ENCODE results near the gene EXT2. TPM values are rescaled to one million over a fixed set of nuclear protein-coding genes. Genes with fewer than 3 reads are reported as not detected.

The EXT2 gene
- total and polyA plus RNA-seq, 2 of the 13 experiments (the other 11 are each of a cell fraction or from before 2014, with no cell fraction given), result 61.5 to 68.7 TPM

DNA sequence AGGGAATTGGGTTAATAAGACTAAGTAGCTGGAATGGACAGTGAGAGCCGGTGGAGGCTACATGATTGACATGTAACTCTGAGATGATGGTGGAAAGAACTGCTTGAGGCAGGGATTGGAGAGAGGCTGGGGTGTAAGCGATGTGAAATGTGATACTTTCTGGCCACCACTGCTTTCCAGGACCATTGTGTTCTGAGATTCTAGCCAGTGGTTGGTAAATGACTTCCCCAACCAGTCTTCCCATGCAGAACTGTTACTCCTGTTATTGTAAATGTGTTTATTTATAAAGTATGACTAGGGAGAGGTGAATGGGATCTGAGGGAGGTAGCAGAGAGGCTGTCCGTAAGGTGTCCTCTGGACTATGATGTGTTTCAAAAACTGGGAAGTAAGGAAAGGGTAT is 18.1 kb downstream of the EXT2 start:
- Histone ChIP-seq H3K36me3 (replicated peaks in 1 of 2; ENCODE audit: control insufficient read depth in 1 of 2, insufficient read depth in 2 of 2, low read length in 2 of 2) (peaks cover 4 to 47% of the 10 kb centered on the region in 2 experiments; a peak in 4 of 5 replicates), H3K4me2 (ENCODE audit: low read depth, low read length) (no peak overlapping the region), H3K27me3 (ENCODE audit: control insufficient read depth in 1 of 2, insufficient read depth in 2 of 2, low read length in 2 of 2) (no peaks in the 10 kb centered on the region), H3K9me3 (ENCODE audit: low read length) (no peaks in the 10 kb centered on the region), H4K20me1 (ENCODE audit: insufficient read depth, low read length) (no peaks in the 10 kb centered on the region), H3K9ac (ENCODE audit: insufficient read depth, low read depth, low read length) (no peak overlapping the region), H3K79me2 (ENCODE audit: insufficient read depth, low read length) (no peaks in the 10 kb centered on the region), H2AFZ (ENCODE audit: low read length) (no peak overlapping the region), H3K4me1 (ENCODE audit: insufficient read depth, low read length) (0 out of 2 replicates have a peak, but pooled peaks cover 5% of the 10 kb centered on the region), H3K4me3 (replicated peaks in 1 of 3; ENCODE audit: insufficient read depth in 1 of 3, low read depth in 2 of 3, low read length in 3 of 3) (no peak overlapping the region), H3K27ac (ENCODE audit: extremely low read length, insufficient read depth, low read length) (no peak overlapping the region)
- FAIRE-seq (no peak), DNase-seq (ENCODE audit: low spot score) (no peak), ATAC-seq (no peak)
- TF ChIP-seq HNF4A (CRISPR knock-in tag; IDR thresholded peaks at IDR 0.05), result no peak
- no peak for TF ChIP-seq ZNF598 (CRISPR knock-in tag; IDR thresholded peaks at IDR 0.05; ENCODE audit: borderline replicate concordance)
- TF ChIP-seq RBAK (CRISPR knock-in tag; IDR thresholded peaks at IDR 0.05), result no peak
- TF ChIP-seq HCFC1 (IDR thresholded peaks at IDR 0.05; ENCODE audit: low read depth, low read length), result no peak
- BruUV-seq (replicated peaks), result no TSS peak
- 98% methylated on average over 3 of the region's 3 CpGs for WGBS (ENCODE audit: low lambda C conversion rate)
- in situ Hi-C loops (cut with HindIII; ENCODE audit: extremely low pct_ligation_motif_present, low pct_unique_long_range_greater_than_20kb), result no loop called here
- intact Hi-C loops (cut with micrococcal nuclease; ENCODE audit: unreplicated experiment), result no loop called here
- POLR2A ChIA-PET, result no interaction called here
- CTCF ChIA-PET (ENCODE audit: low intra/inter-chr PET ratio, low total read pairs), result no interaction called here

DNA sequence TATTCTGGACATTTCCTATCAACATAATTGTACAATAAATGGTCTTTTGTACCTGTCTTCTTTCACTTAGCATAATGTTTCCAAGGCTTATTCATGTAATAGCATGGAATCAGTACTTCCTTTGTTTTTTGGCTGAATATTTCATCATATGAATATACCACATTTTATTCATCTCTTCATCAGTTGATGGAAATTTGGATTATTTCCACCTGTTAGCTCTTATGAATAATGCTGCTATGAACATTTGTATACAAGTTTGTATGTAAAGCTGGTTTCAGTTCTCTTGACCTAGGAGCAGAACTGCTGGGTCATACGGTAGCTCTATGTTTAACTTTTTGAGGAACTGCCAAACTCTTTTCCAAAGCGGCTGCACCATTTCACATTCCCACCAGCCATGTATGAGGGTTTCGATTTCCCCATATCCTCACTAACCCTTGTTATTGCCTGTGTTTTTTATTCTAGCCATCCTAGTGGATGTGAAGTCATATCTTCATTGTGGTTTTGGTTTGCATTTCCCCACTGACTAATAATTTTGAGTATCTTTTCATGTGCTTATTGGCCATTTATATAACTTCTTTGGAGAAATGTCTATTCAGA is 20.9 kb downstream of the EXT2 start:
- CTCF ChIA-PET (ENCODE audit: low intra/inter-chr PET ratio, low total read pairs), result no interaction called here
- Histone ChIP-seq H3K36me3 (replicated peaks in 1 of 2; ENCODE audit: control insufficient read depth in 1 of 2, insufficient read depth in 2 of 2, low read length in 2 of 2) (peaks cover 7 to 45% of the 10 kb centered on the region in 2 experiments; a peak in 4 of 5 replicates), H3K27me3 (ENCODE audit: control insufficient read depth in 1 of 2, insufficient read depth in 2 of 2, low read length in 2 of 2) (no peaks in the 10 kb centered on the region), H3K79me2 (ENCODE audit: insufficient read depth, low read length) (no peaks in the 10 kb centered on the region), H3K27ac (ENCODE audit: extremely low read length, insufficient read depth, low read length) (no peak overlapping the region), H3K4me3 (replicated peaks in 1 of 3; ENCODE audit: insufficient read depth in 1 of 3, low read depth in 2 of 3, low read length in 3 of 3) (no peak overlapping the region), H3K9me3 (ENCODE audit: low read length) (no peaks in the 10 kb centered on the region), H4K20me1 (ENCODE audit: insufficient read depth, low read length) (no peaks in the 10 kb centered on the region), H3K4me1 (ENCODE audit: insufficient read depth, low read length) (0 out of 2 replicates have a peak, but pooled peaks cover 5% of the 10 kb centered on the region), H3K9ac (ENCODE audit: insufficient read depth, low read depth, low read length) (no peak overlapping the region), H3K4me2 (ENCODE audit: low read depth, low read length) (no peak overlapping the region), H2AFZ (ENCODE audit: low read length) (no peak overlapping the region)
- TF ChIP-seq MXD3 (CRISPR knock-in tag; IDR thresholded peaks at IDR 0.05), result no peak
- TF ChIP-seq DPF2 (CRISPR knock-in tag; IDR thresholded peaks at IDR 0.05; ENCODE audit: borderline replicate concordance, low read depth), result no peak
- no peak for TF ChIP-seq ZNF124 (CRISPR knock-in tag; IDR thresholded peaks at IDR 0.05)
- TF ChIP-seq SNAPC2 (CRISPR knock-in tag; IDR thresholded peaks at IDR 0.05), result no peak
- no peak for TF ChIP-seq MLX (CRISPR knock-in tag; IDR thresholded peaks at IDR 0.05)
- TF ChIP-seq, protein P1, sequence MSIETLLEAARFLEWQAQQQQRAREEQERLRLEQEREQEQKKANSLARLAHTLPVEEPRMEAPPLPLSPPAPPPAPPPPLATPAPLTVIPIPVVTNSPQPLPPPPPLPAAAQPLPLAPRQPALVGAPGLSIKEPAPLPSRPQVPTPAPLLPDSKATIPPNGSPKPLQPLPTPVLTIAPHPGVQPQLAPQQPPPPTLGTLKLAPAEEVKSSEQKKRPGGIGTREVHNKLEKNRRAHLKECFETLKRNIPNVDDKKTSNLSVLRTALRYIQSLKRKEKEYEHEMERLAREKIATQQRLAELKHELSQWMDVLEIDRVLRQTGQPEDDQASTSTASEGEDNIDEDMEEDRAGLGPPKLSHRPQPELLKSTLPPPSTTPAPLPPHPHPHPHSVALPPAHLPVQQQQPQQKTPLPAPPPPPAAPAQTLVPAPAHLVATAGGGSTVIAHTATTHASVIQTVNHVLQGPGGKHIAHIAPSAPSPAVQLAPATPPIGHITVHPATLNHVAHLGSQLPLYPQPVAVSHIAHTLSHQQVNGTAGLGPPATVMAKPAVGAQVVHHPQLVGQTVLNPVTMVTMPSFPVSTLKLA (IDR thresholded peaks at IDR 0.05), result no peak
- no peak for TF ChIP-seq SIX1 (CRISPR knock-in tag; IDR thresholded peaks at IDR 0.05; ENCODE audit: borderline replicate concordance)
- TF ChIP-seq NR2F2 (IDR thresholded peaks at IDR 0.05; ENCODE audit: borderline replicate concordance, low read depth), result no peak
- no peak for TF ChIP-seq ATF1 (CRISPR knock-in tag; IDR thresholded peaks at IDR 0.05)
- TF ChIP-seq, protein P2, sequence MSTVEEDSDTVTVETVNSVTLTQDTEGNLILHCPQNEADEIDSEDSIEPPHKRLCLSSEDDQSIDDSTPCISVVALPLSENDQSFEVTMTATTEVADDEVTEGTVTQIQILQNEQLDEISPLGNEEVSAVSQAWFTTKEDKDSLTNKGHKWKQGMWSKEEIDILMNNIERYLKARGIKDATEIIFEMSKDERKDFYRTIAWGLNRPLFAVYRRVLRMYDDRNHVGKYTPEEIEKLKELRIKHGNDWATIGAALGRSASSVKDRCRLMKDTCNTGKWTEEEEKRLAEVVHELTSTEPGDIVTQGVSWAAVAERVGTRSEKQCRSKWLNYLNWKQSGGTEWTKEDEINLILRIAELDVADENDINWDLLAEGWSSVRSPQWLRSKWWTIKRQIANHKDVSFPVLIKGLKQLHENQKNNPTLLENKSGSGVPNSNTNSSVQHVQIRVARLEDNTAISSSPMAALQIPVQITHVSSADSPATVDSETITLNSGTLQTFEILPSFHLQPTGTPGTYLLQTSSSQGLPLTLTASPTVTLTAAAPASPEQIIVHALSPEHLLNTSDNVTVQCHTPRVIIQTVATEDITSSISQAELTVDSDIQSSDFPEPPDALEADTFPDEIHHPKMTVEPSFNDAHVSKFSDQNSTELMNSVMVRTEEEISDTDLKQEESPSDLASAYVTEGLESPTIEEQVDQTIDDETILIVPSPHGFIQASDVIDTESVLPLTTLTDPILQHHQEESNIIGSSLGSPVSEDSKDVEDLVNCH (CRISPR knock-in tag; IDR thresholded peaks at IDR 0.05), result no peak
- in situ Hi-C loops (cut with HindIII; ENCODE audit: extremely low pct_ligation_motif_present, low pct_unique_long_range_greater_than_20kb) (no loop called here), intact Hi-C loops (cut with micrococcal nuclease; ENCODE audit: unreplicated experiment) (no loop called here)
- ATAC-seq (no peak), DNase-seq (ENCODE audit: low spot score) (no peak), FAIRE-seq (no peak)
- BruUV-seq (replicated peaks), result no TSS peak
- 93% methylated on average over 3 of the region's 3 CpGs for WGBS (ENCODE audit: low lambda C conversion rate)
- POLR2A ChIA-PET, result no interaction called here
